Stimulated activated effector memory CD8-positive, alpha-beta T cell treated with anti-CD3 and anti-CD28 coated beads, Interleukin-12 subunit alpha, Interleukin-12 subunit beta, amount 100 ng/mL, for 72 hours (primary cell): Measurements from ENCODE around the gene MARCHF6.
A peak's percentile ranks its signal among the peaks of the same experiment; 100 is the strongest.
"Not testable (repeated sequence)": the region's sequence is repeated elsewhere in the genome, so short reads cannot be mapped to it uniquely, and the experiment has no call there.

ENCODE experiments used
- ATAC-seq: fragments of 150-1000 bp; cut with Tn5 transposase; 2 replicates; pipeline ENCODE4 v1.10.0; 2021
- DNase-seq, 2 donors: peaks; one replicate each; pipeline ENCODE4 v3.0.0; 2021 to 2022; ENCODE audit warnings: low spot score in 2 of 2
- H3K27ac Mint-ChIP-seq: one replicate; pipeline ENCODE4 v1.8.0; 2022; ENCODE audit warnings: mild to moderate bottlenecking, mixed read lengths
- H3K36me3 Mint-ChIP-seq: one replicate; pipeline ENCODE4 v1.8.0; 2022; ENCODE audit warnings: mild to moderate bottlenecking, mixed read lengths
- H3K4me1 Mint-ChIP-seq: one replicate; pipeline ENCODE4 v1.8.0; 2022; ENCODE audit warnings: mixed read lengths
- H3K4me3 Mint-ChIP-seq: one replicate; pipeline ENCODE4 v1.8.0; 2022; ENCODE audit warnings: mild to moderate bottlenecking, mixed read lengths
- H3K9me3 Mint-ChIP-seq: one replicate; pipeline ENCODE4 v1.8.0; 2022; ENCODE audit warnings: mixed read lengths

Gene MARCHF6

DNA sequence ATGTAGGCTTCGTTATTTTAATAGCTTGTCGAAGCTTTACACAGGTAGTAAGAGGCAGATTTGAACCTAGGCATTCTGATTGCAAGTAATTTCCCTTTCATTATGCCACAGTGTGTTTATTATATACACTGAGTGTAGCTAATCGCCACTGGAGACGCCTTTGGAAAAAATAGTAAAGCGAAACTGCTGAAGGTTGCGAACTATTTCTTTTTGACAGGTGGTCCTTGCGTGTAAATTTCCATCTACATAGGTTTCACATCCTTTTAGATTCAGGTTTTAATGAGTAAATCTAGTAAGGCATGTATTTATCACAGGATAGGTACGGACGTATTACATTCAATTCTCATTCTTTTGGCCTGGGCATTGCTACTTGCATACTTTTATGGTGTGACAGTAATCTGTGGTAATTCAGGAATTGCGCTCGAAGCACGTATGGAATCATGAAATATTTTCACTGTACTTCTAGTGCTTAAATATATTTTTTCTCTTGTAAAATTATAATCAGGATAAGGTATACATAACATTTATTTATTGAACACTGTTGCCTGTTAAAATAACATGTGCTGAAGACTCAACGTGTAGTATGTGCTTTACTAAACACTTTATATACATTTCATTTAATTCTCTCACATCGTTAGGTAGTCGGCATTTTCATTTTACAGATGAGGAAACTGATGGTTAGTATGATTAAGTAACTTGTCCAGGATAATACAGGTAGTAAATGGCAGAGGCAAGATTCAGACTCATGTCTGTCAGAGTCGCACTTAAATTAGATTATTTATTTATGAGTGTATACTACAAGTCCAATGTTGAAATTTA, 1.8 kb downstream of the MARCHF6 start:
- peak overlapping the region; percentile 99 for H3K27ac Mint-ChIP-seq

DNA sequence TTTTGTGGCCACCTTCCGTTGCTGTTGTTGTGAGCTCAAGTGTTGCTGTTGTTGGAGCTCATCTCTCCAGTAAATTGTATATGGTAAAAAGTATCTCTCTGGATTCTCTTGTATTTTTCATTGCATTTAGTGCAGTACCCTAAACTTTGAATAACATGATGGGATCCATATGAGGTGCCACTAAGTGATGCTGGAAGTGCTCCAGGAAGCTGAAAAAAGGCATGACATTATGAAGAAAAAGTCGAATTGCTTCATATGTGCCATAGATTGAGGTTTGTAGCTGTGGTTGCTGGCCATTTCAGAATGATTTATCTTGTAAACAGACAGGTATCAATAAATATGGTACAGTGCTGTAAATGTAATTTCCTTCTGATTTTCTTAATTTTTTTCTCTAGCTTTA, 5.5 kb downstream of the MARCHF6 start:
- H3K9me3 Mint-ChIP-seq = no peaks in the 10 kb centered on the region
- no peak overlapping the region for H3K27ac Mint-ChIP-seq
- ATAC-seq = no peak

More for the DNA sequence above, 1.8 kb downstream of the MARCHF6 start:
- Mint-ChIP-seq H3K9me3 (no peaks in the 10 kb centered on the region), H3K36me3 (peaks cover 26% of the 10 kb centered on the region), H3K4me3 (peak overlapping the region; percentile 95), H3K4me1 (peaks cover 33% of the 10 kb centered on the region)
- ATAC-seq (peak; percentile 5), DNase-seq (no peak)

DNA sequence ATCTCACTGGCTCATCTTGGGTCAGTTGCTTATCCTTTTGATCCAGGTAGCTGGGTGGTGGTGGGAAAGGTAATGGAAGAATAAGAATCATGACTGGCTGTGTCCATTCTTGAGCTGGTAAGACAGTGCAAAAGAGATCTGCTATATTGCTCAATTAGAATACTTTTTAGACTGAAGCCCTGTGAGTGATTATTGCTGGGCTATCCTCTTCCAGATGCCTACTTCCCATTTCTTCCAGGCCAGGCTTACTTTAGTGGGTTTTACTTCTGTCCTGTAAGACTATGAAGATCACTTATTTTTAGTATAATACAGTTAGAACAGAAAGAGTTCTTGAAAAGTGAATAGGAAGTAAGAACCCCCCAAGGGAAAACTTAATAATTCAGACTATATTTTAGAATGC, 7.2 kb downstream of the MARCHF6 start:
- no peak overlapping the region for H3K27ac Mint-ChIP-seq
- no peak overlapping the region for H3K4me3 Mint-ChIP-seq
- peaks cover 56% of the 10 kb centered on the region for H3K4me1 Mint-ChIP-seq

More for the DNA sequence above, 5.5 kb downstream of the MARCHF6 start:
- H3K36me3 Mint-ChIP-seq = peaks cover 23% of the 10 kb centered on the region
- H3K4me1 Mint-ChIP-seq = peaks cover 47% of the 10 kb centered on the region
- H3K4me3 Mint-ChIP-seq = no peak overlapping the region
- no peak for DNase-seq

DNA sequence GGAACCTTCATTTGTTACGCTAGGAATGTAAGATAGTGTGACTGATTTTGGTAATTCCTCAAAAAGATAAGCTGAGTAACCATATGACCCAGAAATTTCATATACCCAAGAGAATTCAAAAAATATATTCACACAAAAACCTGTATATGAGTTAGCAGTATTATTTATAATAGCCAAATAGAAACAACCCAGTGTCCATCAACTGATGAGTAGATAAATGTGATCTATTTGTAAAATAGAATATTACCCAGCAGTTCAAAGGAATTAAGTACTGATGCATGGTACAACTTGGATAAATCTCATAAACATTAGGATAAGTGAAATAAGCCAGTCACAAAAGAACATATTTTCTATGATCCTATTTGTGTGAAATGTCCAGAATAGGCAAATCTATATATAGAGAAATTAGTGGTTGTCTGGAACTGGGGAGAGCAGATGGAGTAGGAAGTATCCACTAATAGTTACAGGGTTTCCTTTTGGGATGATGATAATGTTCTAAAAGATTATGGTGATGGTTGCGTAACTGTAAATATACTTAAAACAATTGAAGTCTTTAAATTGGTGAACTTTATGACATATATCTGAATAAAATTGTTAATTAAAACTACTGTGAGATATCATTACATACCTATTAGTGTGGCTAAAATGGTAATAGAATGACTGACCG, 10.2 kb downstream of the MARCHF6 start:
- peaks cover 63% of the 10 kb centered on the region for H3K4me1 Mint-ChIP-seq
- no peaks in the 10 kb centered on the region for H3K9me3 Mint-ChIP-seq
- H3K4me3 Mint-ChIP-seq = no peak overlapping the region
- ATAC-seq = no peak
- no peak overlapping the region for H3K27ac Mint-ChIP-seq
- peaks cover 13% of the 10 kb centered on the region for H3K36me3 Mint-ChIP-seq
- DNase-seq = no peak

More for the DNA sequence above, 7.2 kb downstream of the MARCHF6 start:
- ATAC-seq (no peak), DNase-seq (no peak)
- Mint-ChIP-seq H3K36me3 (peaks cover 14% of the 10 kb centered on the region), H3K9me3 (no peaks in the 10 kb centered on the region)

DNA sequence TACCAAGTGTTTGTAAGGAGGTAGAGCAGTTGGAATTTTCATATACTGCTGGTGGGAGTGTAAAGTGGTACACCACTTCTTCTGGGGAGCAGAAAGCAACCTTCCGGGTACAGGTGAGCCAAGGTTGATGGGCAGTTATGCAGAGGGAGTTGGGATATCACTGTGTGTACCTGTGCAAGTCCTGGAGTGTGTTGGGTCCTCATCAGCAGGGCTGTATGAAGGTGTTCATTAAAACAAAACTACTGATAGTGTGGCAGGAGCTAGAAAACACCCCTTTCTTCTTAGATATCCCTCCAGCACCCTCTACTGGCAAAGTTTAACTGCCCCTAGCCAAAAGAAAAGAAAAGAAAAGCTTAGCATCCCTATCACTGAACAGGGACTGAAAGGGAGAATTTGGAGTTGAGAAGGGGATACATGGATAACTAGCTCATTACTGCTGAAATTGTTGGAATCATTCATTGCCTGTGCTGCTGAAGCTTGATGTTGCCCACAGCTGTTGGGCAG, 10.7 kb downstream of the MARCHF6 start:
- ATAC-seq (no peak), DNase-seq (no peak)
- Mint-ChIP-seq H3K4me1 (peaks cover 66% of the 10 kb centered on the region), H3K4me3 (no peak overlapping the region), H3K27ac (no peak overlapping the region), H3K36me3 (peaks cover 17% of the 10 kb centered on the region), H3K9me3 (no peaks in the 10 kb centered on the region)

DNA sequence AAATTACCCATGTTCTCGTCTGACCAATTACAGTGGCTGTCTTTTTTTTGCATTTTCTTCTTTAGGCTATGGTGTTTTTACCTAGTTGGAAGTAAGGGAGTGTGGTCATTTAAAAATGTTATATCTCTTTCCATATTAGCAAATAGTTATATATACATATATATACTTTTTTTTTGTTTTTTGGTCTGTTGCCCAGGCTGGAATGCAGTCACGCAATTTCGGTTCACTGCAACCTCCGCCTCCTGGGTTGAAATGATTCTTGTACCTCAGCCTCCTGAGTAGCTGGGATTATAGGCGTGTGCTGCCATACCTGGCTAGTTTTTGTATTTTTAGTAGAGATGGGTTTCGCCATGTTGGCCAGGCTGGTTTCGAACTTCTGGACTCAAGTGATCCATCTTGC, 12.3 kb downstream of the MARCHF6 start:
- Mint-ChIP-seq H3K27ac (no peak overlapping the region), H3K36me3 (peaks cover 10% of the 10 kb centered on the region), H3K4me1 (peaks cover 64% of the 10 kb centered on the region), H3K4me3 (no peak overlapping the region), H3K9me3 (no peaks in the 10 kb centered on the region)
- DNase-seq = no peak
- ATAC-seq = no peak

DNA sequence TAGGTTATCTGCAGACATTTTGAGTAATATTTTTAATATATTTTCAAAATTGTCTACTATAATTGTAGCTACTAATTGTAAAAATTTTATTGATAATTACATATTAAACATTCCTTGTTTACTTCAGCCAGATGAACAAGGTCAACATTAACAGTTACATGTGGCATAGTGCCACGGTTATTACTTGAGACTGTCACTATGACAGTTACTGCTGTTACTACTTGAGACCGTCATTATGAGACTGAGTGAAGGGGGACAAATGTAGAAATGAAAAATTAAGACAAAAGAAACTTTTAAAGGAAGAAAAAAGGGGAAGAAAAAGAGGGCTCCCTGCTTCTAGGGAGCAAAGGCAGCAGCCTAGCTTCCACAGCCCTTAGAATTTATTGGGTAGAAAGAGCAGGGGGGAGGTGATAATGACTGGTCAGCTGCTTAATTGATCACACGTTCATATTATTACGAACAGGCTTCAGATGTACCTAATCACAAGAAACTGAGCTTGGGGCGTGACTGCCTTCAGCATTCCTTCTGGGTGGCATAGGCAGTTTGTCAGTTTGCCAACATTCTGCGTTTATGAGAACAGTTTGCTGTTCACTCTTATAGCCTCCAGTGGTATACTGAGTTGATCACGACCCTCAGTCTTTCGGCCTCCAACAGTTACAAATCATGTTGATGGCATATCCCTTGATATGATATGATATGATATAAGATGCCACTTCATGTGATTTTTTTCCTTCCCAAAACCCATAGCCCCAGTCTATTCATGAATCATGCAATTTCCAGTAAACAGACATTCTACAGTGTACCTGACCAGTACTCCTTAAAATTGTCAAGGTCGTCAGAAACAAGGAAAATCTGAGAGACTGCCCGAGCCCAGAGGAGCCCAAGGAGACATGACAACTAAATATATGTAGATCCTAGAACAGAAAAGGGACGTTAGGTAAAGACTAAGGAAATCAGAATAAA, 13.1 kb downstream of the MARCHF6 start:
- Mint-ChIP-seq H3K27ac (no peak overlapping the region), H3K4me1 (peaks cover 67% of the 10 kb centered on the region), H3K36me3 (peaks cover 10% of the 10 kb centered on the region), H3K4me3 (no peak overlapping the region), H3K9me3 (peaks cover 2% of the 10 kb centered on the region)
- ATAC-seq (no peak), DNase-seq (no peak)

DNA sequence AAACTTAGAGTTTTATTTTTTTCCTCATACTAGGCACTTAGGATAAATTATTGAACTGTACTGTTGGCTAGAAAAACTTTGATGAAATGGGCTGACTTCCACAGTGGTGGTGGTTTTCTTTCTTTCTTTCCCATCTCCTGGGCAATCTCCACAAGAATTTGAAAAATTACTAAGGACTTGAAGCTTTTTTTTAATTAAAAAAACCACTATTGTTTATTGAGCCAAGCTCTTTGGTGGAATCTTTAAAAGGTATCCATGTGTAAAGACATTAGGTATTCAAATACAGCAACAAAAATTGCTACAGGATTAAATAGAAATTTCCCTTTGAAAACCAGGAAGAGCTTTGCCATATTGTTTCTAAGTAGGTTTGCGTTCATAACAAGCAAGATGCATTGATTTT, 14.1 kb downstream of the MARCHF6 start:
- H3K9me3 Mint-ChIP-seq = peaks cover 2% of the 10 kb centered on the region
- H3K4me3 Mint-ChIP-seq = no peak overlapping the region
- peaks cover 10% of the 10 kb centered on the region for H3K36me3 Mint-ChIP-seq
- DNase-seq = no peak
- ATAC-seq = no peak
- H3K27ac Mint-ChIP-seq = no peak overlapping the region
- peaks cover 66% of the 10 kb centered on the region for H3K4me1 Mint-ChIP-seq

DNA sequence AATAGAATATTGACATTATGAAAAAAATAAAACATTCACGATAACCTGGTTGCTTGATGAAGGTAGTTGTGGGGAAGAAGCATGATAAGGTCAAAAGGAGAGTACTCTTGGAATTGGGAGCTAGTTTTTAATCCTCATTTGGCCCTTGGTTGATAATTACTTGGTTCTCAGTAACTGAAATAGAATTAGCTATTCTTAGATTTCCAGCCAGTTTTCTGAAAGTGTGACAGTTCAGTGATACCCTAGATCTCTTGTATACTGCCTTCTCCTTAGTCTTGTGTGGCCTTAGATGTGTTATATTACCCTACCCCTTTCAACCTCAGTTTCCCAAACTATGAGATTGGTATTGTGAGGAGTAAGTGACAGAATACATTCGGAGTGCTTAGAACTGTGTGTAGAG, 17.4 kb downstream of the MARCHF6 start:
- H3K4me1 Mint-ChIP-seq = peaks cover 73% of the 10 kb centered on the region

DNA sequence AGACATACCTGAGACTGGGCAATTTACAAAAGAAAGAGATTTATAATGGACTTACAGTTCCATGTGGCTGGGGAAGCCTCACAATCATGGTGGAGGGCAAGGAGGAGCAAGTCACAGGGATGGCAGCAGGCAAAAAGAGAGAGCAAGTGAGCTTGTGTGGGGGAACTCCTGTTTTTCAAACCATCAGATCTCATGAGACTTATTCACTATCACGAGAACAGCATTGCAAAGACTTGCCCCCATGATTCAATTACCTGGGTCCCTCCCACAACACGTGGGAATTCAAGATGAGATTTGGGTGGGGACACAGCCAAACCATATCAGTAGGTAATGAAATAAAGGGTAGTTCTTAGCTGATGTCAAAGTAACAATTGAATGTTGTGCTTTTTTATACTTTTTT, 17.9 kb downstream of the MARCHF6 start:
- DNase-seq, ATAC-seq, H3K4me3 Mint-ChIP-seq, H3K27ac Mint-ChIP-seq, H3K9me3 Mint-ChIP-seq: not testable (repeated sequence)
- Mint-ChIP-seq H3K4me1 (peaks cover 74% of the 10 kb centered on the region), H3K36me3 (peaks cover 17% of the 10 kb centered on the region)

More for the DNA sequence above, 17.4 kb downstream of the MARCHF6 start:
- Mint-ChIP-seq H3K36me3 (peaks cover 12% of the 10 kb centered on the region), H3K4me3 (no peak overlapping the region), H3K9me3 (peaks cover 2% of the 10 kb centered on the region), H3K27ac (no peak overlapping the region)
- no peak for DNase-seq
- ATAC-seq = no peak

DNA sequence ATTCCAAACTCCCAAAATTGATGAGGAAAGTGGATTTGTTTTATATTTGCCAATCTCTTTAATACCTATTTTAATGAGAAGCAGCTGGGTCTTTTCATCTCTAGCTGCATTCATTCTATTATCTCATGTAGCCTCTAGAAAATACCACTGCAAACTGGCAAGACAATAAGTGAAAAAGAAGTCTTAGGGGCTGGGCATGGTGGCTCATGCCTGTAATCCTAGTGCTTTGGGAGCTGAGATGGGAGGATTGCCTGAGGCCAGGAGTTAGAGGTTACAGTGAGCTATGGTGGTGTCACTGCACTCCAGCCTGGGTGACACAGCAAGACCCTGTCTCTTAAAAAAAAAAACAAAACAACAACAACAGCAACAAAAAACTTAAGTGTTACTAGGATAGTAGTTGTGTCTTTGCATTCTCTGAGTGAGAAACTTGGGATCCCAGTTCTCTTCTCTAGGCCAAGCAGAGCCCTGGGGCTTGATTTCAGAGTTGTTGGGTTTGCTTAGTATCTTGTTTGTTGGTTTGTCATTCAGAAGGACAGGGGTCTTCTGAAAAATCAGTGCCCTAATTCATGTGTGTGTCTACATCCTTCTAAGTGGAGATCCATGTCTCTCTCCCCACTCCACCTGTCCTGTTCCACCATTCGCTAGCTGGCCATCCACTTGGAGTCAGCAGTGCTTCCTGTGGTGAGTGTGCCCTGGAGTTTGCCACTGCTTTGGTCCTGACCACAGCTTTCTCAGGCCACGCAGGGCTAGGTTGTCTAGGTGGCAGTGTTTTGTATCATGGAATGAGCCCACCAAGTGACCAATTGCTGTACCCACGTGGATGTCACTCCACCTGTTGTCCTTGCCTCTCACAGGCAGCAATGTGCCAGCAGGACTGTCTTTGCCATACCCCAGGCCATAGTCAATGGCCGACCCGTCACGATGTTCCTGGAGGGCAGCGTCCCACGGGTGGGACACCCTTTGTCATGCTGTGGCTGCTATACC, 19.5 kb downstream of the MARCHF6 start:
- H3K4me3 Mint-ChIP-seq = no peak overlapping the region
- no peak overlapping the region for H3K27ac Mint-ChIP-seq
- DNase-seq (no peak), ATAC-seq (no peak)
- H3K9me3 Mint-ChIP-seq = peaks cover 2% of the 10 kb centered on the region
- H3K4me1 Mint-ChIP-seq = peaks cover 70% of the 10 kb centered on the region
- peaks cover 33% of the 10 kb centered on the region for H3K36me3 Mint-ChIP-seq

DNA sequence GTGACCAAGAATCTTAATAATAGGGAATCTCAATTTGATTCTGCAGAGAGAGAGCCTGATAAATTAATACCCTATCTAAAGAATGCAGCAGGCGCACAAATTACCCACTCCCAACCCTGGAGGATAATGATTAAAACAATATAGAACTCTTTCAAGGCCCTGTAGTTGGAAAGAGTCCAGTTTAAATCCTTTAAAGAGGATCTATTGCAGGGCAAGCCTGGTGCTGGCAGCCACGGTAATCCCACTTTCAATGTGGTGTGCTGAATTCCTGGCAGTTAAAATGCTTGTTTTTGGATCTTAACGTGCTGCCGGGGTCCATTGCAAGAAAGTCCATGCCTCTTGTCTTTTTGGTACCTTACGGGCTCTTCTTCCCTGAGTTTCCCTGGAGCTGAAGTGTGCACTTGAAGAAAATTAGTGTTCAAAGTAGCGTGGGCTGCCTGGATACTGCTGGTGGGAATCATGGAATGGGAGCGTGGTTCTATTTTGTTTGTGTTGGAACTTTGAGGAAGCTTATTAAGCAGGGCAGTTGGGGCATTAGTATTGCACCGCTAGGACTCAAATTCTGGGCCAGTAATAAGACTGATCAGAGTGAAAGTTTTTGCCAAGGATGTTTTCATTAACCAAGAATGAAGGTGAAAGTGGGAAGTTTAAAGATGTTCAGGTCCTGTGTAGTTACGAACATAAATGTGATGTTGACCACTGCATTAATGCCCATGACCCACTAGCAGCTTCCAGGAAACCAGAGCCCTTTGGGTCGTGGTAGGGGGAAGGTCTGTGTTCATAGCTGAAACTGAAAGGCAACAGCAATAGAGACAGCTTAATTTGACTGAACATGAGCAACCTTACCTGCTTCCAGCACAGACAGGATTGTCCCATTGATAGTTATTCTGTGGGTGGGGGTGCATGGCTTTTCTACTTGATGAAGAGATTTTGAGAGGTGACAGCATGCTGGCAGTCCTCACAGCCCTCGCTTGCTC, 20.8 kb downstream of the MARCHF6 start:
- DNase-seq (no peak), ATAC-seq (no peak)
- Mint-ChIP-seq H3K27ac (peak overlapping the region; percentile 29), H3K36me3 (peaks cover 36% of the 10 kb centered on the region), H3K4me3 (no peak overlapping the region), H3K4me1 (peaks cover 61% of the 10 kb centered on the region), H3K9me3 (peaks cover 2% of the 10 kb centered on the region)

DNA sequence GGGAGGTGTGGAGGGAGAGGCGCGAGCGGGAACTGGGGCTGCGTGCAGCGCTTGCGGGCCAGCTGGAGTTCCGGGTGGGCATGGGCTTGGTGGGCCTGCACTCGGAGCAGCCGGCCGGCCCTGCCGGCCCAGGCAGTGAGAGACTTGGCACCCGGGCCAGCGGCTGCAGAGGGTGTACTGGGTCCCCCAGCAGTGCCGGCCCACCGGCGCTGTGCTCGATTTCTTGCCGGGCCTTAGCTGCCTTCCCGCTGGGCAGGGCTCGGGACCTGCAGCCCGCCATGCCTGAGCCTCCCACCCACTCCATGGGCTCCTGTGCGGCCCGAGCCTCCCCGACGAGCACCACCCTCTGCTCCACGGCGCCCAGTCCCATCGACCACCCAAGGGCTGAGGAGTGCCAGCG, 21.7 kb downstream of the MARCHF6 start:
- not testable (repeated sequence) for H3K27ac Mint-ChIP-seq, DNase-seq, ATAC-seq, H3K4me3 Mint-ChIP-seq, H3K9me3 Mint-ChIP-seq
- H3K36me3 Mint-ChIP-seq = peaks cover 44% of the 10 kb centered on the region
- H3K4me1 Mint-ChIP-seq = peaks cover 61% of the 10 kb centered on the region
